K562 (cell line): ENCODE results near the gene FAM83F. TPM values are rescaled to one million over a fixed set of nuclear protein-coding genes. Genes with fewer than 3 reads are reported as not detected.

ENCODE experiments used
- ATF7 ChIP-seq: fragments of 450-650 bp; IDR thresholded peaks from 2 replicates; pipeline ENCODE4 v1.7.1; 2014; ENCODE audit warnings: mild to moderate bottlenecking, moderate library complexity
- BCLAF1 ChIP-seq, 2 experiments: fragments of 450-650 bp in 1 of 2; IDR thresholded peaks; 2 replicates each; pipeline ENCODE4 v1.6.1; 2011 to 2017; ENCODE audit warnings: low read depth in 2 of 2, antibody characterized with exemption in 1 of 2, borderline replicate concordance in 1 of 2, low read length in 1 of 2, mild to moderate bottlenecking in 1 of 2, mixed read lengths in 1 of 2; ENCODE audit not compliant: control insufficient read depth in 1 of 2
- BHLHE40 ChIP-seq: IDR thresholded peaks from 2 replicates; pipeline ENCODE4 v1.6.1; 2011; ENCODE audit warnings: low read length, improper control_type of control experiment
- DEAF1 ChIP-seq: fragments of 450-650 bp; formaldehyde crosslinking; IDR thresholded peaks from 2 replicates; pipeline ENCODE4 v1.4.0; 2020; ENCODE audit warnings: mild to moderate bottlenecking, moderate library complexity
- FOSL1 ChIP-seq: fragments of 200-800 bp; sonication (Bioruptor generic); conservative IDR thresholded peaks from 2 replicates; pipeline ENCODE4 v1.6.1; 2016; ENCODE audit warnings: missing genetic modification characterization, missing compliant biosample characterization
- HNRNPLL ChIP-seq: fragments of 200-400 bp; formaldehyde crosslinking; IDR thresholded peaks from 2 replicates; pipeline ENCODE4 v1.6.1; 2017; ENCODE audit warnings: low read length, low read depth, mild to moderate bottlenecking; ENCODE audit not compliant: poor library complexity, severe bottlenecking
- OTX1 ChIP-seq: fragments of 450-650 bp; formaldehyde crosslinking; IDR thresholded peaks from 2 replicates; pipeline ENCODE4 v1.4.0; 2022; ENCODE audit warnings: mild to moderate bottlenecking
- POLR2G ChIP-seq: fragments of 200-400 bp; formaldehyde crosslinking; IDR thresholded peaks from 2 replicates; pipeline ENCODE4 v1.6.1; 2017; ENCODE audit warnings: low read depth, mild to moderate bottlenecking, antibody characterized with exemption, low read length, moderate library complexity
- POU5F1 ChIP-seq: fragments of 150-350 bp; IDR thresholded peaks from 2 replicates; pipeline ENCODE4 v1.6.1; 2014; ENCODE audit warnings: borderline replicate concordance, low read length, low read depth, mild to moderate bottlenecking; ENCODE audit not compliant: partially characterized antibody
- SMAD2 ChIP-seq: fragments of 150-350 bp; IDR thresholded peaks from 2 replicates; pipeline ENCODE4 v1.6.1; 2014; ENCODE audit warnings: low read depth, mild to moderate bottlenecking, low read length
- SPI1 ChIP-seq: IDR thresholded peaks from 2 replicates; pipeline ENCODE4 v1.6.1; 2011; ENCODE audit warnings: low read depth, low read length, control low read depth, borderline replicate concordance
- TSHZ1 ChIP-seq: fragments of 250-450 bp; sonication (Bioruptor Pico); IDR thresholded peaks from 2 replicates; pipeline ENCODE4 v1.4.0; 2020; ENCODE audit warnings: mild to moderate bottlenecking, moderate library complexity
- ZFX ChIP-seq: sonication (generic); formaldehyde crosslinking; IDR thresholded peaks from 2 replicates; pipeline ENCODE4 v1.8.0; 2022; ENCODE audit warnings: mild to moderate bottlenecking, missing genetic modification reagents, moderate library complexity
- ZNF175 ChIP-seq: fragments of 200-800 bp; sonication (Bioruptor generic); IDR thresholded peaks from 2 replicates; pipeline ENCODE4 v1.6.1; 2016; ENCODE audit warnings: low read depth, mild to moderate bottlenecking, missing genetic modification characterization, missing compliant biosample characterization
- ZNF395 ChIP-seq: fragments of 200-800 bp; sonication (Bioruptor generic); IDR thresholded peaks from 2 replicates; pipeline ENCODE4 v1.6.1; 2017; ENCODE audit warnings: missing genetic modification characterization, missing compliant biosample characterization
- polyA plus RNA-seq, 8 experiments: library from polyadenylated mRNA; depleted of rRNA in 4 of 8; stranded (reverse) in 5 of 8; unstranded in 3 of 8; fragments of >200 nt; fragmentation: Nextera tagmentation in 2 of 8; fragmentation: Illumina TruSeq in 1 of 8; extraction: Ambion mirVana in 2 of 8; extraction: Trizol in 1 of 8; gene quantifications; 2 replicates each; pipeline versions ENCODE4 v1.2.1 to v1.2.3, GENCODE V29; 2011 to 2014; ENCODE audit warnings: inconsistent platforms in 1 of 8, missing spikeins in 1 of 8
- total RNA-seq, 7 experiments: library from RNA; depleted of rRNA in 6 of 7; stranded (reverse); fragments of >200 nt in 6 of 7; fragmentation: Illumina TruSeq in 2 of 7; extraction: Trizol in 2 of 7; gene quantifications; 2 replicates each; pipeline versions ENCODE4 v1.2.1 to v1.2.3, GENCODE V29; 2011 to 2021; ENCODE audit warnings: low replicate concordance in 1 of 7

FAM83F gene
- total and polyA plus RNA-seq, 9 of the 15 experiments (the other 6 are each of a cell fraction or from before 2014, with no cell fraction given): under 0.01 to 0.13 (median 0.04) TPM; not detected in 1

- TF ChIP-seq BHLHE40: 0 out of 2 replicates have a peak, but pooled peaks have one; percentile 7
- no peak for TF ChIP-seq SMAD2
- peak; percentile 62; the same call in 1 of the 2 replicates for TF ChIP-seq ZFX (CRISPR knock-in tag)
- no peak for TF ChIP-seq BCLAF1 (IDR thresholded peaks at IDR 0.05; ENCODE audit: borderline replicate concordance in 1 of 2, control insufficient read depth in 1 of 2, low read depth in 2 of 2, low read length in 1 of 2)
- peak; percentile 43; the same call in 1 of the 2 replicates for TF ChIP-seq ZNF395 (CRISPR knock-in tag)
- TF ChIP-seq FOSL1 (tag): 0 out of 2 replicates have a peak, but pooled peaks have one; percentile 6
- TF ChIP-seq POU5F1: no peak
- TF ChIP-seq ATF7: 0 out of 2 replicates have a peak, but pooled peaks have one; percentile 10
- no peak for TF ChIP-seq DEAF1 (CRISPR knock-in tag)
- TF ChIP-seq HNRNPLL: no peak
- no peak for TF ChIP-seq OTX1 (CRISPR knock-in tag)
- TF ChIP-seq POLR2G: peak; percentile 67
- TF ChIP-seq TSHZ1 (CRISPR knock-in tag): no peak
- TF ChIP-seq ZNF175: no peak
- no peak for TF ChIP-seq SPI1
Measured at GRCh38 chr22:40044870-40045834, 50.4 kb downstream of the FAM83F start (continued).
